ENCODE data around the gene CYFIP1. TPM values are rescaled to one million over a fixed set of nuclear protein-coding genes. Genes with fewer than 3 reads are reported as not detected.

The CYFIP1 gene
- polyA plus RNA-seq, 1 experiment: 93.4 TPM

- no peak overlapping the region for H3K4me3 ChIP-seq (ENCODE audit: low read depth, low read length)
- DNase-seq (ENCODE audit: low read depth): no peak
- no peaks in the 10 kb centered on the region for H3K27me3 ChIP-seq (ENCODE audit: control insufficient read depth, insufficient read depth, low read length)
- no peak for TF ChIP-seq CTCF (IDR thresholded peaks at IDR 0.05; ENCODE audit: insufficient read depth, low read depth, low read length)
- ChIA-PET POLR2A (no interaction called here), CTCF (interaction anchor here (1.3 kb wide), 1 partner anchor 18 kb away, joined by 5 read pairs; no protein-coding TSS in a partner anchor)
- H3K36me3 ChIP-seq (ENCODE audit: control insufficient read depth, insufficient read depth, low read length): peaks cover 11% of the 10 kb centered on the region
These were observed 54.3 kb downstream of the CYFIP1 start for GRCh38 chr15:22925875-22926274.

- Histone ChIP-seq H3K27me3 (ENCODE audit: control insufficient read depth, insufficient read depth, low read length) (no peaks in the 10 kb centered on the region), H3K4me3 (ENCODE audit: low read depth, low read length) (no peak overlapping the region), H3K36me3 (ENCODE audit: control insufficient read depth, insufficient read depth, low read length) (peaks cover 23% of the 10 kb centered on the region)
- CTCF ChIA-PET: no interaction called here
- DNase-seq (ENCODE audit: low read depth): no peak
- POLR2A ChIA-PET: no interaction called here
- TF ChIP-seq CTCF (IDR thresholded peaks at IDR 0.05; ENCODE audit: insufficient read depth, low read depth, low read length): no peak
These were observed 58.2 kb downstream of the CYFIP1 start for GRCh38 chr15:22922003-22922402.

DNA sequence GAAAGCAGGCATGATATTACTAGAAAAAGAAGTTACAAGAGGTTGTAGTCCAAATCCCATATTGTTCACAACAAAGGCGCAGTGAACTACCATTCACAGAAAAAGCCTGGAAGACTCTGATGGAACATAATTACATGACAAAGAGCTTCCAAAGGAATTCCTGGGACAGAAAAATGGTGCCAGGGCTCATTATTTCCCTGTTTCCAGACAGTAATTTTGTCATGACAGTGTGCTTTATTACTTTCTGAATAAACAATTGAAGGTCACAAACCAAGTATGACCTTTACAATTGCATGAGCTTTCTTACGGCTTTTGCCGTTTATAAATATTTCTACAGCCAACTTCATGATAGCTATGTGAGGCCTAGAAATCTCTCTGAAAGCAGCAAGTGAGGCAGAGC is 61.0 kb downstream of the CYFIP1 start:
- ChIA-PET CTCF (no interaction called here), POLR2A (no interaction called here)
- DNase-seq (ENCODE audit: low read depth): no peak

GRCh38 chr15:22918596-22919140 is 61.5 kb downstream of the CYFIP1 start:
- TF ChIP-seq CTCF (IDR thresholded peaks at IDR 0.05; ENCODE audit: insufficient read depth, low read depth, low read length): no peak
- Histone ChIP-seq H3K4me3 (ENCODE audit: low read depth, low read length) (no peak overlapping the region), H3K36me3 (ENCODE audit: control insufficient read depth, insufficient read depth, low read length) (peaks cover 33% of the 10 kb centered on the region), H3K27me3 (ENCODE audit: control insufficient read depth, insufficient read depth, low read length) (no peaks in the 10 kb centered on the region)
- DNase-seq (ENCODE audit: low read depth): no peak
- POLR2A ChIA-PET: no interaction called here
- CTCF ChIA-PET: no interaction called here

More for the DNA sequence above, 61.0 kb downstream of the CYFIP1 start:
- Histone ChIP-seq H3K4me3 (ENCODE audit: low read depth, low read length) (no peak overlapping the region), H3K27me3 (ENCODE audit: control insufficient read depth, insufficient read depth, low read length) (no peaks in the 10 kb centered on the region), H3K36me3 (ENCODE audit: control insufficient read depth, insufficient read depth, low read length) (peaks cover 28% of the 10 kb centered on the region)
- TF ChIP-seq CTCF (IDR thresholded peaks at IDR 0.05; ENCODE audit: insufficient read depth, low read depth, low read length): no peak

DNA sequence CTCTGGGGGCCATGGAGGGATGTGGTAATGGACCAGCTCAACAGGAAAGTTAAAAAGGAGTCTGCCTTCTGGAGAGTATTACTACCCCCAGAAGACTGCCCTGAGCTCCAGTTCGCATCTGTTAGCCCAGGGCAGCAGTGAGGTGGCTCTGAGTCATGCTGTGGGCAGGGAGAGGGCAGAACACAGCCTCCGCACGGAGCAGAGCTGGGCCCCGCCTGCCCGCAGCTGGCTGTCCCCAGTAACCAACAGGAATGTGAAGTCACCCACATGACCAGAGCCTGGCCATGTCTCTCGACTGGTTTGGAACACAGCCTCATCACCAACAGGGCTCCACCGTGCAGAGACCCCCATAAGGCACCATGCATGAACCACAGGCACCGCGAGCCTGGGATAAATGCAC is 62.1 kb downstream of the CYFIP1 start:
- TF ChIP-seq CTCF (IDR thresholded peaks at IDR 0.05; ENCODE audit: insufficient read depth, low read depth, low read length): no peak
- CTCF ChIA-PET: no interaction called here
- POLR2A ChIA-PET: no interaction called here
- DNase-seq (ENCODE audit: low read depth): no peak
- no peaks in the 10 kb centered on the region for H3K27me3 ChIP-seq (ENCODE audit: control insufficient read depth, insufficient read depth, low read length)
- H3K4me3 ChIP-seq (ENCODE audit: low read depth, low read length): no peak overlapping the region
- peaks cover 34% of the 10 kb centered on the region for H3K36me3 ChIP-seq (ENCODE audit: control insufficient read depth, insufficient read depth, low read length)
